ENCODE results near the gene NOP9.

DNA sequence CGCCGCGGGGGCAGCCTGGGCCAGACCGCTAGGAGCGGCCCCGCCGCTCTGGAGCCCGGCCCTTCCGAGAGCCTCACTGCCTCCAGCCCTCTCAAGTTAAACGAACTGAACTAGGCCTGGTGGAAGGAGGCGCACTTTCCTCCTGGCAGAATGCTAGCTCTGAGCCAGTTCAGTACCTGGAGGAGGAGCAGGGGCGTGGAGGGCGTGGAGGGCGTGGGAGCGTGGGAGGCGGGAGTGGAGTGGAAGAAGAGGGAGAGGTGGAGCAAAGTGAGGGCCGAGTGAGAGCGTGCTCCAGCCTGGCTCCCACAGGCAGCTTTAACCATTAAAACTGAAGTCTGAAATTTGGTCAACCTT lies 16.9 kb downstream of the NOP9 start:
- TF ChIP-seq, protein P1, sequence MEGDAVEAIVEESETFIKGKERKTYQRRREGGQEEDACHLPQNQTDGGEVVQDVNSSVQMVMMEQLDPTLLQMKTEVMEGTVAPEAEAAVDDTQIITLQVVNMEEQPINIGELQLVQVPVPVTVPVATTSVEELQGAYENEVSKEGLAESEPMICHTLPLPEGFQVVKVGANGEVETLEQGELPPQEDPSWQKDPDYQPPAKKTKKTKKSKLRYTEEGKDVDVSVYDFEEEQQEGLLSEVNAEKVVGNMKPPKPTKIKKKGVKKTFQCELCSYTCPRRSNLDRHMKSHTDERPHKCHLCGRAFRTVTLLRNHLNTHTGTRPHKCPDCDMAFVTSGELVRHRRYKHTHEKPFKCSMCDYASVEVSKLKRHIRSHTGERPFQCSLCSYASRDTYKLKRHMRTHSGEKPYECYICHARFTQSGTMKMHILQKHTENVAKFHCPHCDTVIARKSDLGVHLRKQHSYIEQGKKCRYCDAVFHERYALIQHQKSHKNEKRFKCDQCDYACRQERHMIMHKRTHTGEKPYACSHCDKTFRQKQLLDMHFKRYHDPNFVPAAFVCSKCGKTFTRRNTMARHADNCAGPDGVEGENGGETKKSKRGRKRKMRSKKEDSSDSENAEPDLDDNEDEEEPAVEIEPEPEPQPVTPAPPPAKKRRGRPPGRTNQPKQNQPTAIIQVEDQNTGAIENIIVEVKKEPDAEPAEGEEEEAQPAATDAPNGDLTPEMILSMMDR (IDR thresholded peaks at IDR 0.05; ENCODE audit: low read length), result no peak
- TF ChIP-seq EZH2 (optimal IDR thresholded peaks at IDR 0.05; ENCODE audit: low read depth, low read length), result no peak
